ENCODE data around the gene JMJD4.

The JMJD4 gene

GRCh38 chr1:227753999-227754711, 19.1 kb upstream of the JMJD4 start:
- no peak for DNase-seq (ENCODE audit: low read depth in 3 of 3)

- DNase-seq (ENCODE audit: low read depth in 3 of 3) = no peak
These were observed 15.0 kb upstream of the JMJD4 start for GRCh38 chr1:227749916-227750710.

GRCh38 chr1:227749225-227749624, 14.1 kb upstream of the JMJD4 start:
- no peak for DNase-seq (ENCODE audit: low read depth in 3 of 3)

GRCh38 chr1:227748496-227749182, 13.5 kb upstream of the JMJD4 start:
- DNase-seq (ENCODE audit: low read depth in 3 of 3) = no peak

GRCh38 chr1:227747948-227748495, 12.9 kb upstream of the JMJD4 start:
- no peak for DNase-seq (ENCODE audit: low read depth in 3 of 3)

GRCh38 chr1:227747382-227747781, 12.3 kb upstream of the JMJD4 start:
- no peak for DNase-seq (ENCODE audit: low read depth in 3 of 3)

- no peak for DNase-seq (ENCODE audit: low read depth in 3 of 3)
These were observed 11.6 kb upstream of the JMJD4 start for GRCh38 chr1:227746676-227747075.

GRCh38 chr1:227745568-227746265, 10.6 kb upstream of the JMJD4 start:
- no peak for DNase-seq (ENCODE audit: low read depth in 3 of 3)

- DNase-seq (ENCODE audit: low read depth in 3 of 3) = no peak
These were observed 9.6 kb upstream of the JMJD4 start for GRCh38 chr1:227744668-227745067.

- DNase-seq (ENCODE audit: low read depth in 3 of 3) = no peak
These were observed 7.9 kb upstream of the JMJD4 start for GRCh38 chr1:227742738-227743715.

GRCh38 chr1:227741166-227741870, 6.2 kb upstream of the JMJD4 start:
- no peak for DNase-seq (ENCODE audit: low read depth in 3 of 3)

- DNase-seq (ENCODE audit: low read depth in 3 of 3) = no peak
These were observed 5.4 kb upstream of the JMJD4 start for GRCh38 chr1:227740401-227740960.

GRCh38 chr1:227739636-227740035, 4.5 kb upstream of the JMJD4 start:
- no peak for DNase-seq (ENCODE audit: low read depth in 3 of 3)

- DNase-seq (ENCODE audit: low read depth in 3 of 3) = no peak
These were observed 3.7 kb upstream of the JMJD4 start for GRCh38 chr1:227738820-227739219.

GRCh38 chr1:227736814-227737432, 1.8 kb upstream of the JMJD4 start:
- no peak for DNase-seq (ENCODE audit: low read depth in 3 of 3)

- DNase-seq (ENCODE audit: low read depth in 3 of 3) = no peak
These were observed 610 bp upstream of the JMJD4 start for GRCh38 chr1:227735539-227736285.

- no peak for DNase-seq (ENCODE audit: low read depth in 3 of 3)
These were observed 601 bp downstream of the JMJD4 start for GRCh38 chr1:227734546-227734855.

GRCh38 chr1:227733751-227734545, 1.2 kb downstream of the JMJD4 start:
- DNase-seq (ENCODE audit: low read depth in 3 of 3) = no peak
